Neural progenitor cell (in vitro differentiated cells): Measurements from ENCODE around the gene SUSD2. TPM values are rescaled to one million over a fixed set of nuclear protein-coding genes. Genes with fewer than 3 reads are reported as not detected.

Experiments used
- DNase-seq: peaks from one replicate; pipeline ENCODE4 v3.0.0-alpha.2; 2016; ENCODE audit warnings: low spot score
- H2AFZ ChIP-seq: fragments of 200-600 bp; sonication (generic); replicated peaks from 2 replicates; pipeline ENCODE4 v1.6.1; 2016; ENCODE audit warnings: antibody characterized with exemption
- H3F3A ChIP-seq: fragments of 200-600 bp; sonication (generic); 2 replicates; pipeline ENCODE4 v1.6.1; 2016; ENCODE audit warnings: antibody characterized with exemption, low read depth
- H3K27ac ChIP-seq: fragments of 200-600 bp; sonication (generic); 2 replicates; pipeline ENCODE4 v1.5.1; 2016; ENCODE audit warnings: mild to moderate bottlenecking
- H3K27me3 ChIP-seq: fragments of 200-600 bp; sonication (generic); 2 replicates; pipeline ENCODE4 v1.6.1; 2016; ENCODE audit warnings: mild to moderate bottlenecking, moderate library complexity
- H3K36me3 ChIP-seq: fragments of 200-600 bp; sonication (generic); 2 replicates; pipeline ENCODE4 v1.5.1; 2016
- H3K4me1 ChIP-seq: fragments of 200-600 bp; sonication (generic); 2 replicates; pipeline ENCODE4 v1.6.1; 2016; ENCODE audit warnings: mixed run types
- H3K4me2 ChIP-seq: fragments of 200-600 bp; sonication (generic); 2 replicates; pipeline ENCODE4 v1.6.1; 2016
- H3K4me3 ChIP-seq: fragments of 200-600 bp; sonication (generic); 2 replicates; pipeline ENCODE4 v1.5.1; 2016
- H3K79me2 ChIP-seq: fragments of 200-600 bp; sonication (generic); 2 replicates; pipeline ENCODE4 v1.6.1; 2016; ENCODE audit warnings: low read depth
- H3K9ac ChIP-seq: fragments of 200-600 bp; sonication (generic); 2 replicates; pipeline ENCODE4 v1.6.1; 2016
- H3K9me3 ChIP-seq: fragments of 200-600 bp; sonication (generic); 2 replicates; pipeline ENCODE4 v1.5.1; 2016; ENCODE audit warnings: low read depth
- H4K20me1 ChIP-seq: fragments of 200-600 bp; sonication (generic); 2 replicates; pipeline ENCODE4 v1.6.1; 2016; ENCODE audit warnings: low read depth
- H3K27ac Mint-ChIP-seq: 3 replicates; pipeline ENCODE4 v1.8.0; 2021; ENCODE audit warnings: mixed read lengths
- H3K27me3 Mint-ChIP-seq: 2 replicates; pipeline ENCODE4 v1.8.0; 2022; ENCODE audit warnings: low read depth, mild to moderate bottlenecking, inconsistent platforms, moderate library complexity, mixed read lengths; ENCODE audit not compliant: insufficient read depth
- H3K36me3 Mint-ChIP-seq: 3 replicates; pipeline ENCODE4 v1.8.0; 2021; ENCODE audit warnings: mixed read lengths
- H3K4me1 Mint-ChIP-seq: 3 replicates; pipeline ENCODE4 v1.8.0; 2021; ENCODE audit warnings: mixed read lengths
- H3K4me3 Mint-ChIP-seq: 3 replicates; pipeline ENCODE4 v1.8.0; 2021; ENCODE audit warnings: mild to moderate bottlenecking, moderate library complexity, mixed read lengths
- H3K9me3 Mint-ChIP-seq: 3 replicates; pipeline ENCODE4 v1.8.0; 2020; ENCODE audit warnings: mixed read lengths
- EZH2 ChIP-seq: fragments of 200-600 bp; sonication (generic); IDR thresholded peaks from 2 replicates; pipeline ENCODE4 v1.6.1; 2017; ENCODE audit warnings: antibody characterized with exemption, mild to moderate bottlenecking, moderate library complexity
- EZH2phosphoT487 ChIP-seq: fragments of 200-600 bp; sonication (generic); IDR thresholded peaks from 2 replicates; pipeline ENCODE4 v1.6.1; 2017; ENCODE audit warnings: antibody characterized with exemption
- total RNA-seq: library from RNA; depleted of rRNA; stranded (reverse); fragments of >200 nt; gene quantifications from 2 replicates; pipeline ENCODE4 v1.2.3, GENCODE V29; 2015; ENCODE audit warnings: low replicate concordance
- TF ChIP-seq, protein P1 (sequence below): fragments of 200-600 bp; sonication (generic); IDR thresholded peaks from 2 replicates; pipeline ENCODE4 v1.5.1; 2017; ENCODE audit warnings: antibody characterized with exemption, mild to moderate bottlenecking

Gene SUSD2
- total RNA-seq, 1 donor from 2014 or later, result 0.02 TPM

DNA sequence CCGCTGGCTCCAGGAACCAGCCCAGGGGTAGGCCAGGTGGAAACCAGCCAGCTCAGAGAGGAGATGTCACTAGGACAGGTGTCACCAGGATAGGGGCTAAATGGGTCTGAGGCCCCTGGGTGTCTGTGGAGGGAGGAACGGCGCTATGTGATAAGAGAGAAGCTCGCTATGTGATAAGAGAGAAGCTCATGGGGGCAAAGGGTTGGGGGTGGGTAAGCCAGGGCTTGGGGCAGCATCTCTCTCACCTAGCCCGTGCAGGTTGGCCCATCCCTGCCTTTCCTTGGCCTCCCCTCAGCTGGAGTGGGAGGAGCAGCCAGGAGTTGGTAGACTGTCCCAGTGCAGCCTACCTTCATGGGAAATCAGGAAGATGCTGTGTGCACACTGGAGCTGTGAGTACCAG lies 26.5 kb upstream of the SUSD2 start:
- Histone ChIP-seq H2AFZ (no peak overlapping the region), H3K4me2 (no peak overlapping the region), H3K9me3 (no peaks in the 10 kb centered on the region), H3K4me3 (no peak overlapping the region), H3K27me3 (peaks cover 27% of the 10 kb centered on the region), H4K20me1 (peaks cover 58% of the 10 kb centered on the region), H3K9ac (no peak overlapping the region), H3K4me1 (peaks cover 14% of the 10 kb centered on the region), H3K36me3 (no peaks in the 10 kb centered on the region), H3F3A (peaks cover 16% of the 10 kb centered on the region), H3K79me2 (no peaks in the 10 kb centered on the region), H3K27ac (no peak overlapping the region)
- H3K36me3 Mint-ChIP-seq, result peaks cover 2% of the 10 kb centered on the region
- no peak for TF ChIP-seq EZH2phosphoT487
- no peak for TF ChIP-seq EZH2
- TF ChIP-seq, protein P1, sequence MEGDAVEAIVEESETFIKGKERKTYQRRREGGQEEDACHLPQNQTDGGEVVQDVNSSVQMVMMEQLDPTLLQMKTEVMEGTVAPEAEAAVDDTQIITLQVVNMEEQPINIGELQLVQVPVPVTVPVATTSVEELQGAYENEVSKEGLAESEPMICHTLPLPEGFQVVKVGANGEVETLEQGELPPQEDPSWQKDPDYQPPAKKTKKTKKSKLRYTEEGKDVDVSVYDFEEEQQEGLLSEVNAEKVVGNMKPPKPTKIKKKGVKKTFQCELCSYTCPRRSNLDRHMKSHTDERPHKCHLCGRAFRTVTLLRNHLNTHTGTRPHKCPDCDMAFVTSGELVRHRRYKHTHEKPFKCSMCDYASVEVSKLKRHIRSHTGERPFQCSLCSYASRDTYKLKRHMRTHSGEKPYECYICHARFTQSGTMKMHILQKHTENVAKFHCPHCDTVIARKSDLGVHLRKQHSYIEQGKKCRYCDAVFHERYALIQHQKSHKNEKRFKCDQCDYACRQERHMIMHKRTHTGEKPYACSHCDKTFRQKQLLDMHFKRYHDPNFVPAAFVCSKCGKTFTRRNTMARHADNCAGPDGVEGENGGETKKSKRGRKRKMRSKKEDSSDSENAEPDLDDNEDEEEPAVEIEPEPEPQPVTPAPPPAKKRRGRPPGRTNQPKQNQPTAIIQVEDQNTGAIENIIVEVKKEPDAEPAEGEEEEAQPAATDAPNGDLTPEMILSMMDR, result no peak
- H3K27me3 Mint-ChIP-seq, result peaks cover 17% of the 10 kb centered on the region
- DNase-seq, result no peak
- no peaks in the 10 kb centered on the region for H3K9me3 Mint-ChIP-seq
- H3K4me3 Mint-ChIP-seq, result peak overlapping the region; percentile 55
- H3K27ac Mint-ChIP-seq, result no peak overlapping the region
- peaks cover 36% of the 10 kb centered on the region for H3K4me1 Mint-ChIP-seq

DNA sequence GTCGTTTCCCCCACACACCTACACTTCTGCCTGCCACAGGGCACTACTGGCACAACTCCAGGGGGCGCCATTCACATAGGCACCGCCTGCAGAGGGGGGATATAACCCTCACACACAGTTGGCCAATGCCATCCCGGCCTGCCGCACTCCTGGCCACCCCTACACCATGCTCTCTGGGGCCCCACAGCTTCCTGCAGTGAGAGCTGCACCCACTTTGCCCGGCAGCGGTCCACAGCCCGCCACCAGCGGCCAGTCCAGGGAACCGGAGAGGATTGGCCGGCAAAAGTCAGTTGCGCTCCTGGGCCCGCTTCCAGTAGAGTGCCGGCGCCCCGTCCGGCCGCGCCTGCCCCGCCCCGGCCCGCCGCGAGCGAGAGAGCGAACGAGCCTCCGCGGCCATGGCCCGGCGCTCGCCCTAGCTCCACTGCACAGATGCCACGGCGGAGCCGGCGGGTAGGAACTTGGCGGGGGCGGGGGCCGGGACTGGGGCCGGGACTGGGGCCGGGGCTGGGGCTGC lies 25.6 kb upstream of the SUSD2 start:
- H3K4me1 ChIP-seq, result peaks cover 14% of the 10 kb centered on the region
- H3K36me3 ChIP-seq, result no peaks in the 10 kb centered on the region
- H3K9me3 ChIP-seq, result no peaks in the 10 kb centered on the region
- Mint-ChIP-seq H3K36me3 (peaks cover 2% of the 10 kb centered on the region), H3K27me3 (peaks cover 17% of the 10 kb centered on the region), H3K27ac (no peak overlapping the region), H3K4me1 (peaks cover 35% of the 10 kb centered on the region), H3K9me3 (no peaks in the 10 kb centered on the region), H3K4me3 (peak overlapping the region; percentile 78)
- peaks cover 63% of the 10 kb centered on the region for H4K20me1 ChIP-seq
- no peak for TF ChIP-seq EZH2phosphoT487
- TF ChIP-seq, protein P1, result peak; percentile 57
- peaks cover 16% of the 10 kb centered on the region for H3F3A ChIP-seq
- H3K9ac ChIP-seq, result no peak overlapping the region
- H3K4me3 ChIP-seq, result peak overlapping the region; percentile 56
- H3K4me2 ChIP-seq, result peak overlapping the region; percentile 83
- no peaks in the 10 kb centered on the region for H3K79me2 ChIP-seq
- no peak overlapping the region for H2AFZ ChIP-seq
- peak; percentile 80 for DNase-seq
- no peak overlapping the region for H3K27ac ChIP-seq
- H3K27me3 ChIP-seq, result peaks cover 27% of the 10 kb centered on the region

DNA sequence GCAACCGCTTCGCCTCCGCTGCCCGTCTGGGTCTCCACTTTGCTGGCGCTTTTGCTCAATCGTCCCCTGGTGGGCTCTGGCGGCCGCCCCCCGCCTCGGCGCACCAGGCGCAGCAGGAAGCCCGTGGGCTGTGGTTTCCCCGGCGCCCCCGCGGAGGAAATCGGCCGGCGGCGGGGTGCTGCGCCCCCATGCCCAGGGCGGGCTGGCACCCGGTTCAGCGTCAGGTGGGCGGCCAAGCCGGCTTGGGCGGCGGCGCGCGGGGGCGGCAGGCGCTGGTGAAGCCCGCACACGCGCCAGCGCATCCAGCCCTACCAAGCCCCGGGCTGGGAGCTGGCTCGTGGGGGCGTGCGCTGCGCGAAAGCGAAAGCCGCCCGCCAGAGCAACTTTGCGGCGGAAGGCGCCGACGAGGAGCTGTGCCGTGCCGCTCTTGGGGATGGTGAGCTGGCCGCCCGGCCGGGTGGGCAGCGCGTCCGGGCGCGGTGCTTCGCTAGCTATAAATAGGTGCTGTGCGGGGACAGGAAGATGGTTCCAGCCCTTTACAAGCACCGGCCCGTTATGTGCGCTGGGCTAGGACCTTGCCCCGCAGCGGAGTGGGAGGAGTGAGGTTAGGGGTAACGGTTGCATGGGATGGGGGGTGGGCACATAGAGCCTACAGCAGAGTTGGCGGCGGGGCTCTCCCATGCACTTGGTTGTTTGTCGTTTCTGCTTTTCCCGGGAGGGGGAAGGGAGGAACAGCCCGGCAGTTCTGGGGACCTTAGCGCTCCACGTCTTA lies 25.0 kb upstream of the SUSD2 start:
- Mint-ChIP-seq H3K4me1 (peaks cover 31% of the 10 kb centered on the region), H3K36me3 (peaks cover 2% of the 10 kb centered on the region), H3K4me3 (peak overlapping the region; percentile 81), H3K9me3 (no peaks in the 10 kb centered on the region), H3K27me3 (peaks cover 17% of the 10 kb centered on the region), H3K27ac (no peak overlapping the region)
- TF ChIP-seq EZH2 (peak; percentile 52), EZH2phosphoT487 (peak; percentile 39)
- TF ChIP-seq, protein P1, result no peak
- peak overlapping the region; percentile 83 for H3K4me2 ChIP-seq
- peaks cover 12% of the 10 kb centered on the region for H3K4me1 ChIP-seq
- H3K79me2 ChIP-seq, result no peaks in the 10 kb centered on the region
- H3K4me3 ChIP-seq, result peak overlapping the region; percentile 56
- H3K27ac ChIP-seq, result no peak overlapping the region
- no peak overlapping the region for H2AFZ ChIP-seq
- H3K9ac ChIP-seq, result no peak overlapping the region
- peaks cover 16% of the 10 kb centered on the region for H3F3A ChIP-seq
- DNase-seq, result peak; percentile 71
- H3K36me3 ChIP-seq, result no peaks in the 10 kb centered on the region
- H4K20me1 ChIP-seq, result peaks cover 61% of the 10 kb centered on the region
- no peaks in the 10 kb centered on the region for H3K9me3 ChIP-seq
- peaks cover 27% of the 10 kb centered on the region for H3K27me3 ChIP-seq
